Left renal cortex interstitium (tissue), 4 donors: ENCODE results near the gene NFIA. TPM values are rescaled to one million over a fixed set of nuclear protein-coding genes. Genes with fewer than 3 reads are reported as not detected.

ENCODE experiments used
- DNase-seq, 4 donors: peaks; one replicate each; pipeline ENCODE4 v3.0.0-alpha.2; 2013; ENCODE audit warnings: low read depth in 4 of 4, low spot score in 2 of 4, missing footprints in 1 of 4
- polyA plus RNA-seq, 4 donors: library from polyadenylated mRNA; unstranded; fragments of 120-200 nt; gene quantifications; one replicate each; pipeline ENCODE4 v1.2.1, GENCODE V29; 2013; ENCODE audit not compliant: insufficient read length in 4 of 4

NFIA gene
- polyA plus RNA-seq, 4 donors: 15.6 to 19.6 (median 16.0) TPM

DNA sequence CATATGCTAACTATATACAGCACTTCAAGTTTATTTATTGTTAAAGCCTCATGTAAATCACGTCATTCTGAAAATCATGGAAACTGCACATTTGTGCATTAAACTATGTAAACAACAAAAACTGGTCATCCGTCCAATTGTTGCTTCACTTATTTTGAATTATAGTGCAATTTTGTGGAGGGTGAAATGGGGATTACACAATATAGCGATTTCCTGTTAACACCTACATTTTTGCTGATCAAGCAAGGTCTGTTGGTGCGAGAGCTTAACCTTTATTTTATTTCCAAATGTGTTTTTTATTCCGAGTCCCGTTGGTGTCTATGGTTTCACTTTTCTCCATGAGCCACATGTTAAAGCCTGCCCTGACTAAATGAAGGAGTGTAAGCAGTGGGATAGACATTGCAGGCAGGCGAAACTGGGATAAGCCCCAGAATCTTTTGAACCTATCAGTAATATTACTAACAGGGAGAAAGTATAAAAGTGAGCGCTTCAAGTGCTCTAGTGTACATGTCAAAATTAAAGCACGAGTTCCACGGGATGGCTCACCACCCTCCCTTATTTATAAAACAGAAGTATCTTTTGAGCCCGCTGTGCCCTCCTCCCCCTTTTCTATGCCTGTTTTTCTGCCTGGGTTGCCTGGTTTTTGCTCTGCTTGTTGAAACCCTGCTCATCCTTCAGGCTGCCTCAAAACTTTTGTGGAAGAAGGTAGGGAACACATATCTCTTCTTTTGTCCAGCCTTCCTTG, 120.7 kb downstream of the NFIA start:
- no peak for DNase-seq

DNA sequence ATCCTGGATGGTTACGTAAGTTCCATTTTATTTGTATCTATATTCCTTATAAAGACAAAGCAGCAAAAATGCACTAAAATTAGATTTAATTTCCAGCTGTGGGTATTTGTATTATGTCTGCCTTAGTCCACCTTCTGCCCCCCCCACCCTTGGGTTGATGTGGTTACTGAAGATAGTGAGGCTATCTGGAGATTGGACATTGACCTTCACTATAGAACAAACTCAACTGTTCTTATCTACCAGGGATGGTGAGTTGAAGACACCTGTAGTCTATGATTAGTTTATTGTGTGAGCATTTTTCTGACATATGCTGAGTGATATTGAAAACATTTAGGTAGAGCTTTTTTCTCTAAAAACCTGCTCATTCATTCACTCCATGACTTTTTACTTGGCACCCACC, 122.2 kb downstream of the NFIA start:
- DNase-seq: no peak

GRCh38 chr1:61207416-61207815, 125.1 kb downstream of the NFIA start:
- DNase-seq: no peak

DNA sequence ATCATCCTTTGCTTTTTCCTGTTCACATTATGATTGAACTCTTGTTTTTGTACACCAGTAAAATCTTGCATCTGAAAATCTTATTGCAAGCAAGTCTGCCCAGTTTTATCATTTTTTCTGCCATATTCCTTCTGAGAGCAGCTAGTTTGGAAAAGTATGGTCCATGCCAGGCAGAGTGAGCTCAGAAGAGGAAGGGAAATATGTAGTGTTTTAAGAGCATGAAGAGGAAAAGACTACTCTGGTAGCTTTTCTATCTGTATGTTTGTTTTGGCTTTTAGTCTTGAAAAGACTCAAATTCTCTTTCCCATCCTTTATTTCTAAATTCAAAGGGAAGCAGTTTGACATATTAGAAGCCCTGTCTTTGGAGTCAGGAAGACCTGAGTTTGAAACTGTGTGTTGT, 125.8 kb downstream of the NFIA start:
- DNase-seq: no peak

DNA sequence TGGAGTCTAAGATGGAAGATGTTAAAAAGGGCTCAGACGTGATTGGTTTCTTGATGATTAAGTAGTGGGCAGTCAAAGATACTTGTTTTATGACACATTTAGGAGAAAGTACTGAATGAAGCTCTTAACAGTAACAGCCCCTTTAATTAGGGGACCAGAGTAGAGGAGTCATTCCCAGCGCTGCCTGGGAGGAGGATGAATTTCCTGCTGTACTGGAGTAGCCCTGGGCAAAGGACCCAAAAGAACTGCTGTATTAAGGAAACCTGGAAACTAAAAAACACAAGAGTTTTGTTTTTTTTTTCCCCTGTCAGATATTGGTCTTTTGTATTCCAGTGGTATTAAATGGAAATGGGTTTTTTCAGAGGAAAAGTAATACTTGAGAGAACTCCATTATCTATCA, 126.5 kb downstream of the NFIA start:
- DNase-seq: no peak

GRCh38 chr1:61210435-61211154, 128.2 kb downstream of the NFIA start:
- DNase-seq: no peak

DNA sequence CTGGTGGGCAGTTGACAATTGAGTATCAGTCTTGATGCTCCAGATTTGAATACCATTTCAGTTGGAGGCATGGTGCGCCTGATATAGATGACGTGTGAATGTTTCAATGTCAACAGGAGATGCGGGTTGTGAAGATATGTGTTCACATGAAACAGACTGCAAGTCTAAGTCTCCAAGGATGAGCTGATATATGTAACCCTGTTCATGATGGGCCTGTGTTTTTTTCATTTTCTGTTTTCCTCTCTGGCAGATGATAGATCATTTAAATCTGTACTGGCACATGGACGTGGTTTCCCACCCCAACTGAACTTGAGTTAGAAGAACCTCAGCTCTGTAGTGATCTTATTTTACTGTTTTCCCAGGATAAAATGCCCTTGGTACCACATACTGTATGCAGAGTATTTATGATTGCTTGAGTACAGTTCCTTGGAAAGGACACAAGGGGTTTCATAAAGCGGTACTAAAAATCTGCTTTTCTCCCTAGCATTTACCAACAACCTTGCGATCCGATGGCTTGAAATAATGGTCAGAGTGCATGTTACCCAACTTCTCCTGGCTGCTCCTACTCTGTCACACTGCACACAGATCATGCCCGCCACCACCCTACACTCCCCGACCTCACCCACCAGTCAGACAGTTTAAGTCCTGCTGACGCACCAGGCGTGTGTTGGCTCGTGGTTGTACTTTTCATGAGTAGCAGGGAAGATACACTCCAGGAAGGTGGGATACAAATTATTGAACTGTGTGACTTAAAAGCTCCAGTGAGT, 131.1 kb downstream of the NFIA start:
- DNase-seq: no peak

- no peak for DNase-seq
Measured at GRCh38 chr1:61215119-61215518, 132.8 kb downstream of the NFIA start.

- DNase-seq: no peak
Measured at GRCh38 chr1:61215676-61216289, 133.4 kb downstream of the NFIA start.

DNA sequence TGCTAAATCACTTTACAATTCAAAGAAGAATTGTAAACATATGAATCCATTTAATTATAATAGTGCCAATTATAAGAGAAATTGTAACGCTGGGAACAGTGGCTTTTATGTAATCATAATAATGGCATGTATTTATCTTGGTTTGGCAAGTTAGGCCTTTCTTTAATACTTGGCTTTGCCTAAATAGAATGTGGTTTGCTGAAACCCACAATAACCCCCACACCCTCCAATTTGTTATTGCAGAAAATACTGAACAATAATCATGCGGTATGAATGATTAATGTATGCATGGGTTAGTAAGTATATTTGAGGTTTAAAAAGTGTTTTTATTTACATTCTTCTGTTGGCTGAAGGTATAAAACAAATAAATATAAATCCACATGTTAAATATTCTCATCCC, 138.2 kb downstream of the NFIA start:
- no peak for DNase-seq

GRCh38 chr1:61221642-61222041, 139.3 kb downstream of the NFIA start:
- no peak for DNase-seq

DNA sequence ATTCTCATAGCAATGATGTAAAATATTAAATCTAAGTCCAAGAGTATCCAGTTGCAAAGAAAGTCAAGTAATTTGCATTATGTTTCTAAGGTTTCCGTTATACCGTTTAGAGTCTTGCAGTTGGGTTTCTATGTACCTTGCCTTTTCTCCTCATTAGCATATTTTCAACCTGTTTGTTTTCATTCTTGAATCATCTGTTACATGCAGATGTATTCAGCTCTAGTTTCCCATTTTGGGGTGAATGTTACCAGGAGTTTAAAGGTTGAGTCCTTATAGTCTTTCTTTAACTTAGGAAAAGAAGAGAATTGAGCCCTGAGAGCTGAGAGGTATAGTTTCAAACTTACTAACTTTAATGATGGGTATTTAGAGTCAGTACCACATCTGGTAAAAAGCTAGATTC, 139.9 kb downstream of the NFIA start:
- no peak for DNase-seq

DNA sequence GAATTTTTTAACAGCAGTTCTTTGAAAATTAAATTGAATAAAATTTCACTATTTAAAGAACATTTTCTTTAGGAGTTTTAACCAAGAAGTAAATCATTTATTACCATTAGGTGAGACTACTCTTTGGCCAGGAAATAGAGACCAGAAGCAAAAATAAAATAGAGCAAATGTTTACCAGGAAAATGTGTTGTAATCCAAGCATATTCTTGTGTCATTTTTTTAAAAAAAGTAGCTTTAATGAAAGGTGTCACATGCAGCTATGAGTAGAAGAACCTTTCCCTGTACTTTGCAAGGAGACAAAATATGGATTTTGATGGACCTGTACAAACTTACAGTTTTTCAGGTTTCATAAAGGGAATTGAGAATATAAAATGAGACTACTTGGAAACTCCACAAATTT, 140.8 kb downstream of the NFIA start:
- no peak for DNase-seq

- DNase-seq: no peak
Measured at GRCh38 chr1:61224609-61225008, 142.2 kb downstream of the NFIA start.

DNA sequence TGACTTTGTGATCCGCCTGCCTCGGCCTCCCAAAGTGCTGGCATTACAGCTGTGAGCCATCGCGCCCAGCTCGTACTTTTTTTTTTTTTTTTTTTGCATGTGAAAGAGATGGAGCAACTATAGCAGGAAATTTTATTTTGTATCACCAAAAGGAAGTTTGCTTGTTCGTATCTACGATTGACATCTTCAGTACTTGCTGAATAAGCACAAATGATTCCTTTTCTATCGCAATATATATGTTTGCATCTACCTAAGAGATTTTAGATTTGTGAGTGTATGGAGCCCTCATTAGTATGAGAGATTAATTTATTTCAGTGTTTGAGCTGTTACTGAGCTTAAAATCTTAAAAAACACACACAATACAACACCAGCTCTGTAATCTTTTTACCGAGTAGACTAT, 143.1 kb downstream of the NFIA start:
- DNase-seq: no peak

- DNase-seq: no peak
Measured at GRCh38 chr1:61226791-61227567, 144.6 kb downstream of the NFIA start.

DNA sequence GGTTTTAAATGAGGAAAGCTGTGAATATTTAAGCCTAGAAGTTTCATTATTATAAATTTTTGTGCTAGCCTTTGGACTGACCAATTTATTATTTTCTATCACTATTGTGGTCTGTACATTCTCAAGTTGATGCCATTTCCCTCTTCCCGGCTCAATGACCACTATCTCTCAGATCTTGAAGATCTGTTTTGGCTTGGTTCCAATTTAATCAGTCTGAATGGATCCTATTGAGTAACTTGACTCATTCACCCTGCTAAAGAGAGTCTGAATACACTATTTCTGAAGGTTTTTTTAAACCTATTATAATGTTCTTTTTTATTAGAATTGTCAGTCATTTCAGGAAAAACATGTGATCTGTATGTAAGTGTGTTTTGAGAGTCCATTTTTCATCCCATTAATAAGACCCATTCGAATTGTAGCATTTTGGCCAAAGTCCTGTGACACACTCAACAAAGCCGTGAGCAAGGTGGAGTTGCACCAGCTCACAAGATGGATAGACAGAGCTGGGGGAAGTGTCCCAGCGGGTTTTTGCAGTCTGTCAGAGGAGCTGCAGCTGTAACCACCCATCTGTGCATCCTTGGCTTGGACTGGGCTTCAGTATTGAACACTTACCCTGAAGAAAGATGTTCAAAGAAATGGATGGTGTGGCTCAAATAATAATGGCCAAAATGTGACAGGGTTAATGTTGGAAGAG, 145.6 kb downstream of the NFIA start:
- no peak for DNase-seq

DNA sequence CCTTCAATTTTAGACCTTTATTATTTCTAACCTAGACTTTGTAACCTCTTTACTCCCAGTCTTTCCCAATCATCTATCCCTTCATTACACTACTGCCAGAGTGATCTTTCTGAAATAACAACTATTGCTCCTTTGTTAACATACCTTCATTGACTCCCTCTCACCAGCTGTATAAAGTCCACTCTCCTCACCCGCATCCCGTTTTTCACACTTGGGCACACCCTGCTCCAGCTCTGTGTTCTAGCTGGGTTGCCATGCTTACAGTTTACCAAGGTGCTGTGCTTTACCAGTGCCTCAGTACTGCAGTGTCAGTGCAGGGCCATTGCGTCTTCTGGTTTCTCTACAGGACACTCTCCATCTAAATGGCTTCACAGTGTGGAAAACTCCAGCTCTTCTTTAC, 148.2 kb downstream of the NFIA start:
- DNase-seq: no peak

GRCh38 chr1:61231795-61232194, 149.4 kb downstream of the NFIA start:
- no peak for DNase-seq
